ENCODE data around the gene DUSP3. TPM values are rescaled to one million over a fixed set of nuclear protein-coding genes. Genes with fewer than 3 reads are reported as not detected.

The DUSP3 gene
- total and polyA plus RNA-seq, 2 of the 13 experiments (the other 11 are each of a cell fraction or from before 2014, with no cell fraction given) = 60.0 to 71.5 TPM

GRCh38 chr17:43719578-43719977 is 59.2 kb downstream of the DUSP3 start:
- in situ Hi-C loops (cut with HindIII; ENCODE audit: extremely low pct_ligation_motif_present, low pct_unique_long_range_greater_than_20kb) = no loop called here
- intact Hi-C loops (cut with micrococcal nuclease; ENCODE audit: unreplicated experiment) = no loop called here
- Histone ChIP-seq H4K20me1 (ENCODE audit: insufficient read depth, low read length) (no peaks in the 10 kb centered on the region), H3K27ac (ENCODE audit: extremely low read length, insufficient read depth, low read length) (no peak overlapping the region), H3K9ac (ENCODE audit: insufficient read depth, low read depth, low read length) (no peak overlapping the region), H3K79me2 (ENCODE audit: insufficient read depth, low read length) (no peaks in the 10 kb centered on the region), H3K4me3 (replicated peaks in 1 of 3; ENCODE audit: insufficient read depth in 1 of 3, low read depth in 2 of 3, low read length in 3 of 3) (no peak overlapping the region), H2AFZ (ENCODE audit: low read length) (no peak overlapping the region), H3K4me1 (ENCODE audit: insufficient read depth, low read length) (peaks cover 15% of the 10 kb centered on the region), H3K36me3 (replicated peaks in 1 of 2; ENCODE audit: control insufficient read depth in 1 of 2, insufficient read depth in 2 of 2, low read length in 2 of 2) (no peaks in the 10 kb centered on the region), H3K27me3 (ENCODE audit: control insufficient read depth in 1 of 2, insufficient read depth in 2 of 2, low read length in 2 of 2) (peaks cover 3 to 55% of the 10 kb centered on the region in 2 experiments; a peak in 4 of 5 replicates), H3K4me2 (ENCODE audit: low read depth, low read length) (no peak overlapping the region), H3K9me3 (ENCODE audit: low read length) (no peaks in the 10 kb centered on the region)
- DNase-seq (ENCODE audit: low spot score) = no peak
- FAIRE-seq = peak; percentile 15
- ChIA-PET POLR2A (no interaction called here), CTCF (ENCODE audit: low intra/inter-chr PET ratio, low total read pairs) (interaction anchor here (1.0 kb wide), 1 partner anchor 41 kb away, joined by 3 read pairs; no protein-coding TSS in a partner anchor)
- no TSS peak for BruUV-seq (replicated peaks)
- ATAC-seq = no peak
- WGBS (ENCODE audit: low lambda C conversion rate) = 63% methylated on average over 3 of the region's 3 CpGs
- TF ChIP-seq MAFF (IDR thresholded peaks at IDR 0.05; ENCODE audit: low read depth, low read length) (0 out of 2 replicates have a peak, but pooled peaks have one; percentile 30), TARDBP (CRISPR knock-in tag; IDR thresholded peaks at IDR 0.05) (no peak), ZNF513 (CRISPR knock-in tag; conservative IDR thresholded peaks at IDR 0.05) (no peak), ZNF512B (CRISPR knock-in tag; IDR thresholded peaks at IDR 0.05; ENCODE audit: borderline replicate concordance) (no peak), ZNF780A (CRISPR knock-in tag; IDR thresholded peaks at IDR 0.05) (no peak), ZNF430 (CRISPR knock-in tag; IDR thresholded peaks at IDR 0.05) (no peak), ZNF142 (CRISPR knock-in tag; IDR thresholded peaks at IDR 0.05) (no peak), NR3C1 (CRISPR knock-in tag; IDR thresholded peaks at IDR 0.05) (no peak), DRAP1 (CRISPR knock-in tag; IDR thresholded peaks at IDR 0.05) (no peak), CBX1 (IDR thresholded peaks at IDR 0.05; ENCODE audit: low read depth) (no peak), ZNF576 (CRISPR knock-in tag; IDR thresholded peaks at IDR 0.05) (no peak), ZNF235 (CRISPR knock-in tag; IDR thresholded peaks at IDR 0.05; ENCODE audit: borderline replicate concordance) (no peak), MAFK (conservative IDR thresholded peaks at IDR 0.05 in 1 of 2, IDR thresholded peaks at IDR 0.05 in 1 of 2; ENCODE audit: low read length in 2 of 2) (peak; percentile 41 to 63; a peak in 2 of 4 replicates), ZNF891 (CRISPR knock-in tag; IDR thresholded peaks at IDR 0.05) (no peak)
